ENCODE results near the gene MRPS14. TPM values are rescaled to one million over a fixed set of nuclear protein-coding genes. Genes with fewer than 3 reads are reported as not detected.
"Not testable (repeated sequence)": the region's sequence is repeated elsewhere in the genome, so short reads cannot be mapped to it uniquely, and the experiment has no call there.

The MRPS14 gene
- total RNA-seq, 1 donor from 2014 or later = 20.3 TPM

DNA sequence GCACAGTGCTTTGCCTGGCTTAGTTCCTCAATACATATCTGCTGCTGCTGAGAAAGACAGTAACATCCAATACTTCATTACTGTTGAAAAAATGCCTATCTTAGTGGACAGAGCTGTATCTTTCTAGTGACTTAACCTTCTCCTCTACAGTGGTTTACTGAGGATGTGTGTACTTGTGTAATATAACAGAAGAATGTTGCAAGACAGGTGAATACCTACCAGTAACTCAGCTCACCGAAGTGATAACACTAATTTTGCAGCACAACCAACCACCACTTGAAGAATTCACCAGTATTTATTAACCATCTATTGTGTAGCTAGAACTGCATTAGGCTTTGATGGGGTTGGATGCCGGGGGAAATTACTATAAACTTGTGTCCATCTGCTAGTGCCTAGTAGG is 27.8 kb upstream of the MRPS14 start:
- Mint-ChIP-seq H3K36me3 (ENCODE audit: low read depth, unreplicated experiment) (no peaks in the 10 kb centered on the region), H3K4me3 (ENCODE audit: unreplicated experiment) (no peak overlapping the region), H3K4me1 (ENCODE audit: low read depth, unreplicated experiment) (peaks cover 7% of the 10 kb centered on the region), H3K27me3 (ENCODE audit: low read depth, unreplicated experiment) (peaks cover 6% of the 10 kb centered on the region), H3K27ac (ENCODE audit: unreplicated experiment) (no peak overlapping the region), H3K9me3 (ENCODE audit: unreplicated experiment) (peaks cover 5% of the 10 kb centered on the region)
- no peak for DNase-seq (ENCODE audit: low read depth)
- Histone ChIP-seq H2AFZ (ENCODE audit: low read depth, low read length) (no peak overlapping the region), H3K36me3 (ENCODE audit: insufficient read depth, low read length) (no peaks in the 10 kb centered on the region), H3K4me3 (ENCODE audit: insufficient read depth, low read depth, low read length) (no peak overlapping the region), H3K4me1 (ENCODE audit: insufficient read depth, low read length) (no peaks in the 10 kb centered on the region), H3K79me2 (ENCODE audit: insufficient read depth, low read length) (no peaks in the 10 kb centered on the region), H3K9ac (ENCODE audit: low read length) (no peak overlapping the region), H3K4me2 (ENCODE audit: low read length) (no peak overlapping the region), H4K20me1 (ENCODE audit: insufficient read depth, low read length) (no peaks in the 10 kb centered on the region), H3K27me3 (ENCODE audit: insufficient read depth, low read length) (no peaks in the 10 kb centered on the region), H3K9me3 (ENCODE audit: insufficient read depth, low read depth, low read length) (no peaks in the 10 kb centered on the region), H3K27ac (ENCODE audit: low read depth, low read length) (no peak overlapping the region)
- TF ChIP-seq, protein P1, sequence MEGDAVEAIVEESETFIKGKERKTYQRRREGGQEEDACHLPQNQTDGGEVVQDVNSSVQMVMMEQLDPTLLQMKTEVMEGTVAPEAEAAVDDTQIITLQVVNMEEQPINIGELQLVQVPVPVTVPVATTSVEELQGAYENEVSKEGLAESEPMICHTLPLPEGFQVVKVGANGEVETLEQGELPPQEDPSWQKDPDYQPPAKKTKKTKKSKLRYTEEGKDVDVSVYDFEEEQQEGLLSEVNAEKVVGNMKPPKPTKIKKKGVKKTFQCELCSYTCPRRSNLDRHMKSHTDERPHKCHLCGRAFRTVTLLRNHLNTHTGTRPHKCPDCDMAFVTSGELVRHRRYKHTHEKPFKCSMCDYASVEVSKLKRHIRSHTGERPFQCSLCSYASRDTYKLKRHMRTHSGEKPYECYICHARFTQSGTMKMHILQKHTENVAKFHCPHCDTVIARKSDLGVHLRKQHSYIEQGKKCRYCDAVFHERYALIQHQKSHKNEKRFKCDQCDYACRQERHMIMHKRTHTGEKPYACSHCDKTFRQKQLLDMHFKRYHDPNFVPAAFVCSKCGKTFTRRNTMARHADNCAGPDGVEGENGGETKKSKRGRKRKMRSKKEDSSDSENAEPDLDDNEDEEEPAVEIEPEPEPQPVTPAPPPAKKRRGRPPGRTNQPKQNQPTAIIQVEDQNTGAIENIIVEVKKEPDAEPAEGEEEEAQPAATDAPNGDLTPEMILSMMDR (IDR thresholded peaks at IDR 0.05; ENCODE audit: insufficient read depth, low read depth, low read length) = no peak
- no peak for TF ChIP-seq EZH2 (IDR thresholded peaks at IDR 0.05; ENCODE audit: insufficient read depth, low read length)
- FAIRE-seq = no peak

DNA sequence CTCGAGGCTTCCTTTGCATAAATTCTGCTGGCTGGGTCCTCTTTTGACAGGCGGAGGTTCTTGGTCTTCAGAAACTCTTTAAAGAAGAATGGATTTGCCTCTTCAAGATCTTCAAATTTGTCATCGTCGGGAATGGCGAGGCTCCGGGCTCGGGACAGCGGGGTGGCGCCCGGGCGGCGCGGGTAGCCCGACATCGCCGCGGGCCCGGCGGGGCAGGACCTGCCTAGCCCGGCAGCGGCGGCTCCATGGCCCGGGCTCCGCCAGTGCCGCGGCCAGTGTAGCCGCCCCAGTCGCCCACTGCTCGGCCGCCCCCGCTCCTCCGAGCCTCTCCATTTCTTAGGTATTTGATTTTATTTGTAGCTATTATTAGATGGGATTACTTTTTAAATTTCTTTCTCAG is 22.3 kb upstream of the MRPS14 start:
- H3K4me3 Mint-ChIP-seq (ENCODE audit: unreplicated experiment) = no peak overlapping the region
- Histone ChIP-seq H3K4me3 (ENCODE audit: insufficient read depth, low read depth, low read length) (no peak overlapping the region), H3K9me3 (ENCODE audit: insufficient read depth, low read depth, low read length) (no peaks in the 10 kb centered on the region), H3K4me2 (ENCODE audit: low read length) (no peak overlapping the region), H3K27me3 (ENCODE audit: insufficient read depth, low read length) (no peaks in the 10 kb centered on the region), H3K9ac (ENCODE audit: low read length) (no peak overlapping the region), H4K20me1 (ENCODE audit: insufficient read depth, low read length) (no peaks in the 10 kb centered on the region), H3K79me2 (ENCODE audit: insufficient read depth, low read length) (no peaks in the 10 kb centered on the region), H3K4me1 (ENCODE audit: insufficient read depth, low read length) (no peaks in the 10 kb centered on the region), H2AFZ (ENCODE audit: low read depth, low read length) (no peak overlapping the region), H3K36me3 (ENCODE audit: insufficient read depth, low read length) (no peaks in the 10 kb centered on the region), H3K27ac (ENCODE audit: low read depth, low read length) (no peak overlapping the region)
- no peak overlapping the region for H3K27ac Mint-ChIP-seq (ENCODE audit: unreplicated experiment)
- H3K4me1 Mint-ChIP-seq (ENCODE audit: low read depth, unreplicated experiment) = no peaks in the 10 kb centered on the region
- no peaks in the 10 kb centered on the region for H3K36me3 Mint-ChIP-seq (ENCODE audit: low read depth, unreplicated experiment)
- FAIRE-seq = no peak
- peaks cover 7% of the 10 kb centered on the region for H3K9me3 Mint-ChIP-seq (ENCODE audit: unreplicated experiment)
- DNase-seq (ENCODE audit: low read depth) = no peak
- TF ChIP-seq, protein P1 (IDR thresholded peaks at IDR 0.05; ENCODE audit: insufficient read depth, low read depth, low read length) = no peak
- H3K27me3 Mint-ChIP-seq (ENCODE audit: low read depth, unreplicated experiment) = peaks cover 10% of the 10 kb centered on the region

DNA sequence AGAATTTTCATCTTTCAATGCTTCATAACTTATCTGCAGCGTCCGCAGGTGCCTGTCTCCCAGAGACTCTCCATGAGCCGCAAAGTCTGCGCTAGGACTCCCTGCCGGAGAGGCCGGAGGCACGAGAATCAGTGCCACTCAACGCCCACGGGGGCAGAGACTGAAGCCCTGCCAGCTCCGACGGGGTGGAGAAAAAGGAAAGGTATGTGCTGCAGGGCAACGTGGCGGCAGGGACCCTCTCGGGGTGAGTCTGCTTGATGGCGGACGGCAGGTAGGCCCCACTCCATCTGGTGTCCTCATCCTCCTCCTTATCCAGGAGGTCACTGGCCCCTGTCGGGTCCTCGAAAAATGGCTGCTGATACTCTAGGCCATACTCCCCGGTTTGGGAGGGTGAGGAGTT is 21.9 kb upstream of the MRPS14 start:
- TF ChIP-seq, protein P1 (IDR thresholded peaks at IDR 0.05; ENCODE audit: insufficient read depth, low read depth, low read length) = no peak
- TF ChIP-seq EZH2 (IDR thresholded peaks at IDR 0.05; ENCODE audit: insufficient read depth, low read length) = no peak
- DNase-seq (ENCODE audit: low read depth) (no peak), FAIRE-seq (no peak)
- H3K36me3 ChIP-seq (ENCODE audit: insufficient read depth, low read length) = no peaks in the 10 kb centered on the region
- H3K9me3 ChIP-seq (ENCODE audit: insufficient read depth, low read depth, low read length) = no peaks in the 10 kb centered on the region
- H3K79me2 ChIP-seq (ENCODE audit: insufficient read depth, low read length) = no peaks in the 10 kb centered on the region
- no peaks in the 10 kb centered on the region for H3K4me1 Mint-ChIP-seq (ENCODE audit: low read depth, unreplicated experiment)
- no peaks in the 10 kb centered on the region for H3K4me1 ChIP-seq (ENCODE audit: insufficient read depth, low read length)
- H3K4me2 ChIP-seq (ENCODE audit: low read length) = no peak overlapping the region
- H3K4me3 ChIP-seq (ENCODE audit: insufficient read depth, low read depth, low read length) = no peak overlapping the region
- peak overlapping the region; percentile 56 for H3K27ac Mint-ChIP-seq (ENCODE audit: unreplicated experiment)
- H3K9ac ChIP-seq (ENCODE audit: low read length) = no peak overlapping the region
- peaks cover 7% of the 10 kb centered on the region for H3K9me3 Mint-ChIP-seq (ENCODE audit: unreplicated experiment)
- H2AFZ ChIP-seq (ENCODE audit: low read depth, low read length) = no peak overlapping the region
- H3K27ac ChIP-seq (ENCODE audit: low read depth, low read length) = no peak overlapping the region
- no peaks in the 10 kb centered on the region for H3K27me3 ChIP-seq (ENCODE audit: insufficient read depth, low read length)
- no peak overlapping the region for H3K4me3 Mint-ChIP-seq (ENCODE audit: unreplicated experiment)
- no peaks in the 10 kb centered on the region for H4K20me1 ChIP-seq (ENCODE audit: insufficient read depth, low read length)
- H3K27me3 Mint-ChIP-seq (ENCODE audit: low read depth, unreplicated experiment) = peaks cover 14% of the 10 kb centered on the region
- H3K36me3 Mint-ChIP-seq (ENCODE audit: low read depth, unreplicated experiment) = no peaks in the 10 kb centered on the region

DNA sequence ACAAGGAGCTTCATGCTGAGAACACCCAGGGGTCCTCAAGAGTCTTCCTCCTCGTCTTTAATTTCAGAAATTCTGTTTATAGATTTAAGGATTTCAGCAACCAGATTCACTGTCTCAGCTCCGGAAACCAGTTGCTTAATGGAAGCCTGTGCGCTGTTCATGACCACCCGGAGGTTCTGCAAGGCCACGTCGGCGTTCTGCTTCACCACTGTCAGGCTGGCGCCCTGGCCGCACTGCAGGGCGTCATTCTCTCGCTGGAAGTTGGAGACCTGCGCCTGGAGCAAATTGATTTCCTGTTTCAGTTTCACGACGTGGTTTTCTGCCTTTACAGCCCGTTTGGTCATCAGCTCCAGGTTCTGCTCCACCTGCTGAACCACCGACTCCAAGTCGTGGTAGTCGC is 21.4 kb upstream of the MRPS14 start:
- not testable (repeated sequence) for H3K4me1 Mint-ChIP-seq (ENCODE audit: low read depth, unreplicated experiment); H3K27me3 ChIP-seq (ENCODE audit: insufficient read depth, low read length); H3K27ac ChIP-seq (ENCODE audit: low read depth, low read length); H3K4me2 ChIP-seq (ENCODE audit: low read length); H3K27ac Mint-ChIP-seq (ENCODE audit: unreplicated experiment); H3K36me3 Mint-ChIP-seq (ENCODE audit: low read depth, unreplicated experiment); H3K79me2 ChIP-seq (ENCODE audit: insufficient read depth, low read length); H3K9me3 ChIP-seq (ENCODE audit: insufficient read depth, low read depth, low read length); H3K9me3 Mint-ChIP-seq (ENCODE audit: unreplicated experiment); H3K4me3 Mint-ChIP-seq (ENCODE audit: unreplicated experiment); FAIRE-seq; H2AFZ ChIP-seq (ENCODE audit: low read depth, low read length); H3K9ac ChIP-seq (ENCODE audit: low read length); H3K4me1 ChIP-seq (ENCODE audit: insufficient read depth, low read length); H3K4me3 ChIP-seq (ENCODE audit: insufficient read depth, low read depth, low read length); H4K20me1 ChIP-seq (ENCODE audit: insufficient read depth, low read length); H3K36me3 ChIP-seq (ENCODE audit: insufficient read depth, low read length); DNase-seq (ENCODE audit: low read depth)
- peaks cover 16% of the 10 kb centered on the region for H3K27me3 Mint-ChIP-seq (ENCODE audit: low read depth, unreplicated experiment)
